ENCODE results near the gene GPR42. TPM values are rescaled to one million over a fixed set of nuclear protein-coding genes. Genes with fewer than 3 reads are reported as not detected.

GPR42 gene
- total and polyA plus RNA-seq, 10 of the 15 experiments (the other 5 are each of a cell fraction or from before 2014, with no cell fraction given) = 0.13 TPM; not detected in 9

- TF ChIP-seq MLLT1 (IDR thresholded peaks at IDR 0.05) (peak; percentile 90), MYC (IDR thresholded peaks at IDR 0.05; ENCODE audit: insufficient read depth, insufficient read length, insufficient replicate concordance, low read length, severe bottlenecking) (peak; percentile 94), NKRF (conservative IDR thresholded peaks at IDR 0.05) (0 out of 2 replicates have a peak, but pooled peaks have one; percentile 42), BRCA1 (IDR thresholded peaks at IDR 0.05; ENCODE audit: low read depth, low read length) (no peak), NRF1 (conservative IDR thresholded peaks at IDR 0.05; ENCODE audit: low read depth, low read length) (peak; percentile 44), SPI1 (IDR thresholded peaks at IDR 0.05; ENCODE audit: borderline replicate concordance, insufficient read depth, low read depth, low read length) (no peak), ZNF274 (IDR thresholded peaks at IDR 0.05; ENCODE audit: insufficient read depth, insufficient read length) (no peak), WRNIP1 (IDR thresholded peaks at IDR 0.05; ENCODE audit: borderline replicate concordance, low read depth, low read length) (0 out of 2 replicates have a peak, but pooled peaks have one; percentile 27), YY1 (IDR thresholded peaks at IDR 0.05; ENCODE audit: low read depth, low read length) (peak; percentile 50; the same call in 1 of the 2 replicates), E2F4 (IDR thresholded peaks at IDR 0.05; ENCODE audit: low read depth, low read length) (no peak), EGR1 (IDR thresholded peaks at IDR 0.05; ENCODE audit: borderline replicate concordance in 1 of 2, low read depth in 2 of 2, low read length in 2 of 2) (no peak), HDAC6 (IDR thresholded peaks at IDR 0.05; ENCODE audit: unreplicated experiment) (no peak), CHD1 (IDR thresholded peaks at IDR 0.05; ENCODE audit: low read depth, low read length) (no peak), BCL3 (IDR thresholded peaks at IDR 0.05; ENCODE audit: borderline replicate concordance, insufficient read depth, low read depth, low read length, poor library complexity, severe bottlenecking) (peak; percentile 80), STAT1 (conservative IDR thresholded peaks at IDR 0.05) (no peak), CEBPB (IDR thresholded peaks at IDR 0.05; ENCODE audit: borderline replicate concordance in 1 of 2, low read depth in 2 of 2, low read length in 2 of 2) (no peak), JUNB (IDR thresholded peaks at IDR 0.05) (peak; percentile 12; the same call in 1 of the 2 replicates), RFX5 (IDR thresholded peaks at IDR 0.05; ENCODE audit: low read depth, low read length) (no peak), LARP7 (IDR thresholded peaks at IDR 0.05) (no peak; the same call in 1 of the 2 replicates), NR2F1 (conservative IDR thresholded peaks at IDR 0.05) (peak; percentile 46; the same call in 1 of the 2 replicates), IKZF1 (conservative IDR thresholded peaks at IDR 0.05) (peak; percentile 96), CREM (IDR thresholded peaks at IDR 0.05; ENCODE audit: low read depth) (peak; percentile 61), RBBP5 (conservative IDR thresholded peaks at IDR 0.05) (no peak), ZBED1 (IDR thresholded peaks at IDR 0.05; ENCODE audit: borderline replicate concordance) (peak; percentile 77; the same call in 1 of the 2 replicates), KDM1A (IDR thresholded peaks at IDR 0.05; ENCODE audit: borderline replicate concordance) (no peak)
Measured at GRCh38 chr19:35346193-35347052, 24.4 kb upstream of the GPR42 start (continued).

Data from GM12878 (cell line).